Neural cell (in vitro differentiated cells): ENCODE results near the gene JMJD8. TPM values are rescaled to one million over a fixed set of nuclear protein-coding genes. Genes with fewer than 3 reads are reported as not detected.
A peak's percentile ranks its signal among the peaks of the same experiment; 100 is the strongest.

Experiments used
- H2AFZ ChIP-seq: fragments of 200-600, 300-800 bp; sonication (generic), shearing (Covaris generic); 2 replicates; pipeline ENCODE4 v1.6.0; 2014; ENCODE audit warnings: low read depth, mild to moderate bottlenecking, antibody characterized with exemption, low read length, moderate library complexity
- H3F3A ChIP-seq: fragments of 200-600 bp; shearing (Covaris generic); 2 replicates; pipeline ENCODE4 v1.6.1; 2016; ENCODE audit warnings: mild to moderate bottlenecking, moderate library complexity, mixed read lengths, antibody characterized with exemption, low read length; ENCODE audit not compliant: insufficient read depth, poor library complexity, severe bottlenecking
- H3K27ac ChIP-seq: fragments of 200-600, 300-800 bp; sonication (generic), shearing (Covaris generic); 2 replicates; pipeline ENCODE4 v1.5.1; 2014; ENCODE audit warnings: mild to moderate bottlenecking, low read length, moderate library complexity
- H3K27me3 ChIP-seq: fragments of 300-800, 200-600 bp; sonication (generic), shearing (Covaris generic); 2 replicates; pipeline ENCODE4 v1.6.0; 2014; ENCODE audit warnings: mild to moderate bottlenecking, low read depth, low read length, moderate library complexity; ENCODE audit not compliant: insufficient read depth
- H3K36me3 ChIP-seq: fragments of 300-800, 200-600 bp; sonication (generic), shearing (Covaris generic); 2 replicates; pipeline ENCODE4 v1.5.1; 2014; ENCODE audit warnings: mild to moderate bottlenecking, antibody characterized with exemption, low read length, moderate library complexity; ENCODE audit not compliant: insufficient read depth
- H3K4me2 ChIP-seq: fragments of 300-800, 200-600 bp; sonication (generic), shearing (Covaris generic); 2 replicates; pipeline ENCODE4 v1.6.0; 2014; ENCODE audit warnings: mild to moderate bottlenecking, low read length
- H3K4me3 ChIP-seq: fragments of 300-800, 200-600 bp; sonication (generic), shearing (Covaris generic); 2 replicates; pipeline ENCODE4 v1.5.1; 2014; ENCODE audit warnings: mild to moderate bottlenecking, low read length, moderate library complexity
- H3K79me2 ChIP-seq: fragments of 200-600 bp; shearing (Covaris generic); replicated peaks from 2 replicates; pipeline ENCODE4 v1.6.0; 2014; ENCODE audit warnings: mild to moderate bottlenecking, low read length, moderate library complexity; ENCODE audit not compliant: insufficient read depth
- H3K9ac ChIP-seq: fragments of 300-800, 200-600 bp; sonication (generic), shearing (Covaris generic); 2 replicates; pipeline ENCODE4 v1.6.1; 2016; ENCODE audit warnings: mild to moderate bottlenecking, low read length, mixed read lengths
- H3K9me2 ChIP-seq: fragments of 200-600 bp; shearing (Covaris generic); 2 replicates; pipeline ENCODE4 v1.6.1; 2016; ENCODE audit warnings: mild to moderate bottlenecking, low read length, mixed read lengths; ENCODE audit not compliant: insufficient read depth
- H3K9me3 ChIP-seq: fragments of 200-600, 300-800 bp; sonication (generic), shearing (Covaris generic); 2 replicates; pipeline ENCODE4 v1.6.1; 2016; ENCODE audit warnings: mild to moderate bottlenecking, mixed run types, low read length, moderate library complexity, mixed read lengths
- H4K20me1 ChIP-seq: fragments of 200-600 bp; shearing (Covaris generic); 2 replicates; pipeline ENCODE4 v1.6.1; 2016; ENCODE audit warnings: mild to moderate bottlenecking, mixed run types; ENCODE audit not compliant: insufficient read depth
- EP300 ChIP-seq: fragments of 450-650 bp; conservative IDR thresholded peaks from 2 replicates; pipeline ENCODE4 v1.6.1; 2014; ENCODE audit warnings: antibody characterized with exemption, mild to moderate bottlenecking, moderate library complexity; ENCODE audit not compliant: poor library complexity, severe bottlenecking
- EZH2 ChIP-seq: fragments of 200-600, 300-800 bp; shearing (Covaris generic), sonication (generic); IDR thresholded peaks from 2 replicates; pipeline ENCODE4 v1.6.1; 2014; ENCODE audit warnings: antibody characterized with exemption, low read length, borderline replicate concordance, mild to moderate bottlenecking; ENCODE audit not compliant: insufficient read depth, poor library complexity, severe bottlenecking
- MXI1 ChIP-seq: fragments of 450-650 bp; conservative IDR thresholded peaks from 2 replicates; pipeline ENCODE4 v1.6.1; 2014; ENCODE audit warnings: antibody characterized with exemption, mild to moderate bottlenecking; ENCODE audit not compliant: poor library complexity, severe bottlenecking
- POLR2AphosphoS5 ChIP-seq: IDR thresholded peaks from 2 replicates; pipeline ENCODE4 v1.6.1; 2012
- RAD21 ChIP-seq: fragments of 450-650 bp; conservative IDR thresholded peaks from 2 replicates; pipeline ENCODE4 v1.6.1; 2014; ENCODE audit warnings: antibody characterized with exemption, mild to moderate bottlenecking, moderate library complexity
- SMC3 ChIP-seq: fragments of 450-650 bp; conservative IDR thresholded peaks from 2 replicates; pipeline ENCODE4 v1.6.1; 2014; ENCODE audit warnings: antibody characterized with exemption, mild to moderate bottlenecking, moderate library complexity; ENCODE audit not compliant: poor library complexity
- TAF1 ChIP-seq: IDR thresholded peaks from 2 replicates; pipeline ENCODE4 v1.6.1; 2012; ENCODE audit warnings: low read depth
- polyA plus RNA-seq: library from polyadenylated mRNA; depleted of rRNA; stranded (reverse); fragments of >200 nt; gene quantifications from 2 replicates; pipeline ENCODE4 v1.2.3, GENCODE V29; 2014
- TF ChIP-seq, protein P1 (sequence below): fragments of 450-650 bp; IDR thresholded peaks from 2 replicates; pipeline ENCODE4 v1.5.1; 2014; ENCODE audit warnings: antibody characterized with exemption, mild to moderate bottlenecking, moderate library complexity; ENCODE audit not compliant: poor library complexity, severe bottlenecking
- TF ChIP-seq, protein P2 (sequence below): IDR thresholded peaks from 2 replicates; pipeline ENCODE4 v1.6.1; 2012; ENCODE audit warnings: borderline replicate concordance

The JMJD8 gene
- polyA plus RNA-seq, 1 donor from 2014 or later: 44.7 TPM

DNA sequence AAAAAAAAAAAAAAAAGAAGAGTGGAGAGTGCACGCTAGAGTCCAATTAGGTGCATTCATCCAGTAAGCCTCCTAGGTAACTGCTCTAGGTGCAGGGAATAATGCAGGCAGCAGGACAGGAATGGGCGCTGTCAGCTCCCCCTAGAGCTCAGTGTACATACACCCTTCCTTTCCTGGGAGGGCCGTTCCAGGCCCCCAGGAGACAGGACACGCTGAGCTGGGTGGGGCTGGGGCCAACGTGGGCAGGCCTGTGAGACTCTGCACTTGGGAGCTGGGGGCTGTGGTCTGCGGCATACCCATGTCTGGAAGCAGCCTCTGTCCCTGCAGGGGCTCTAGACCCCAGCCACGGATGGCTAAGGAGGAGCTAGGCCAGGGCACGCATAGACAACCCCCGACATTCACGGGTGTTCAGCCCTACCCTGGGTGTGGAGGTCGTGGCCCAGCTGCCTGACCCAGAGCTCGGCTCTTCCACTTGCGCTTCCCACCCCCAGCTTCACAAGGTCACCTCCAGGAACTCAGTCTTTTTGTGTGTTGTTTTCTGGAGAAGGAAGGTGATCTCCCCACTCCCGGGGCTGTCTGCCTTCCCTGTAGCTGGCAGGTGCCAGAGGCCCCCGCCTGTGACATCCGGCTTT, 35.8 kb upstream of the JMJD8 start:
- Histone ChIP-seq H3K27me3 (no peaks in the 10 kb centered on the region), H2AFZ (peak overlapping the region; percentile 2), H3K27ac (peak overlapping the region; percentile 89), H3F3A (no peaks in the 10 kb centered on the region), H3K4me3 (peak overlapping the region; percentile 95), H3K9ac (peak overlapping the region; percentile 90), H3K36me3 (no peaks in the 10 kb centered on the region), H3K9me3 (no peaks in the 10 kb centered on the region), H3K9me2 (no peaks in the 10 kb centered on the region), H3K79me2 (peaks cover 10% of the 10 kb centered on the region), H3K4me2 (peak overlapping the region; percentile 96), H4K20me1 (no peaks in the 10 kb centered on the region)
- TF ChIP-seq RAD21 (no peak), TAF1 (no peak), MXI1 (no peak), POLR2AphosphoS5 (no peak)
- TF ChIP-seq, protein P1, sequence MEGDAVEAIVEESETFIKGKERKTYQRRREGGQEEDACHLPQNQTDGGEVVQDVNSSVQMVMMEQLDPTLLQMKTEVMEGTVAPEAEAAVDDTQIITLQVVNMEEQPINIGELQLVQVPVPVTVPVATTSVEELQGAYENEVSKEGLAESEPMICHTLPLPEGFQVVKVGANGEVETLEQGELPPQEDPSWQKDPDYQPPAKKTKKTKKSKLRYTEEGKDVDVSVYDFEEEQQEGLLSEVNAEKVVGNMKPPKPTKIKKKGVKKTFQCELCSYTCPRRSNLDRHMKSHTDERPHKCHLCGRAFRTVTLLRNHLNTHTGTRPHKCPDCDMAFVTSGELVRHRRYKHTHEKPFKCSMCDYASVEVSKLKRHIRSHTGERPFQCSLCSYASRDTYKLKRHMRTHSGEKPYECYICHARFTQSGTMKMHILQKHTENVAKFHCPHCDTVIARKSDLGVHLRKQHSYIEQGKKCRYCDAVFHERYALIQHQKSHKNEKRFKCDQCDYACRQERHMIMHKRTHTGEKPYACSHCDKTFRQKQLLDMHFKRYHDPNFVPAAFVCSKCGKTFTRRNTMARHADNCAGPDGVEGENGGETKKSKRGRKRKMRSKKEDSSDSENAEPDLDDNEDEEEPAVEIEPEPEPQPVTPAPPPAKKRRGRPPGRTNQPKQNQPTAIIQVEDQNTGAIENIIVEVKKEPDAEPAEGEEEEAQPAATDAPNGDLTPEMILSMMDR: peak; percentile 54

DNA sequence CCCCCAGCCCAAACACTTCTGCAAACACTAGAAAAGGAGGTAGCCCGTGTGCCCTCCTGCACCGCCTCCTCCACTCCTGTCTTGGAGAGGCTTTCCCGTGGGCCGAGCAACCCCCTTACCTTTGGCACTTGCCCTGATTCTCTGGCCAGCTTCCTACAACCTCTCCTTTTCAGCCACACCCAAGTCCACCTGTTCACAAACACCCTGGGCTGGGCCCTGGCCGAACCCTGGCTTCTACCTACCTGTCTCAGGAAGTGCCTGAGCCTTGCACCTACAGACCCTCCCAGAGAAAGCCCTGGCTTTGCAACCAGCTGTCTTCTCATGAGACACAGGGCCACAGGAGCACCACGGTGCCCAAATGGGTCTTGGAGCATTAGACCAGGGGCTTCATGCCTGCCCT, 34.8 kb upstream of the JMJD8 start:
- Histone ChIP-seq H3K27ac (peak overlapping the region; percentile 89), H3K9me2 (no peaks in the 10 kb centered on the region), H2AFZ (no peak overlapping the region), H3K79me2 (peaks cover 10% of the 10 kb centered on the region), H3K9me3 (no peaks in the 10 kb centered on the region), H3F3A (no peaks in the 10 kb centered on the region), H3K36me3 (no peaks in the 10 kb centered on the region), H3K4me3 (peak overlapping the region; percentile 95), H3K27me3 (no peaks in the 10 kb centered on the region), H3K4me2 (no peak overlapping the region), H4K20me1 (no peaks in the 10 kb centered on the region), H3K9ac (peak overlapping the region; percentile 90)
- TF ChIP-seq EP300 (no peak), EZH2 (no peak), RAD21 (no peak), MXI1 (no peak), TAF1 (no peak), POLR2AphosphoS5 (no peak), SMC3 (no peak)
- TF ChIP-seq, protein P2, sequence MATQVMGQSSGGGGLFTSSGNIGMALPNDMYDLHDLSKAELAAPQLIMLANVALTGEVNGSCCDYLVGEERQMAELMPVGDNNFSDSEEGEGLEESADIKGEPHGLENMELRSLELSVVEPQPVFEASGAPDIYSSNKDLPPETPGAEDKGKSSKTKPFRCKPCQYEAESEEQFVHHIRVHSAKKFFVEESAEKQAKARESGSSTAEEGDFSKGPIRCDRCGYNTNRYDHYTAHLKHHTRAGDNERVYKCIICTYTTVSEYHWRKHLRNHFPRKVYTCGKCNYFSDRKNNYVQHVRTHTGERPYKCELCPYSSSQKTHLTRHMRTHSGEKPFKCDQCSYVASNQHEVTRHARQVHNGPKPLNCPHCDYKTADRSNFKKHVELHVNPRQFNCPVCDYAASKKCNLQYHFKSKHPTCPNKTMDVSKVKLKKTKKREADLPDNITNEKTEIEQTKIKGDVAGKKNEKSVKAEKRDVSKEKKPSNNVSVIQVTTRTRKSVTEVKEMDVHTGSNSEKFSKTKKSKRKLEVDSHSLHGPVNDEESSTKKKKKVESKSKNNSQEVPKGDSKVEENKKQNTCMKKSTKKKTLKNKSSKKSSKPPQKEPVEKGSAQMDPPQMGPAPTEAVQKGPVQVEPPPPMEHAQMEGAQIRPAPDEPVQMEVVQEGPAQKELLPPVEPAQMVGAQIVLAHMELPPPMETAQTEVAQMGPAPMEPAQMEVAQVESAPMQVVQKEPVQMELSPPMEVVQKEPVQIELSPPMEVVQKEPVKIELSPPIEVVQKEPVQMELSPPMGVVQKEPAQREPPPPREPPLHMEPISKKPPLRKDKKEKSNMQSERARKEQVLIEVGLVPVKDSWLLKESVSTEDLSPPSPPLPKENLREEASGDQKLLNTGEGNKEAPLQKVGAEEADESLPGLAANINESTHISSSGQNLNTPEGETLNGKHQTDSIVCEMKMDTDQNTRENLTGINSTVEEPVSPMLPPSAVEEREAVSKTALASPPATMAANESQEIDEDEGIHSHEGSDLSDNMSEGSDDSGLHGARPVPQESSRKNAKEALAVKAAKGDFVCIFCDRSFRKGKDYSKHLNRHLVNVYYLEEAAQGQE: no peak
- TF ChIP-seq, protein P1: no peak
